Lung (tissue), 12 donors: ENCODE results near the gene FAM114A2. TPM values are rescaled to one million over a fixed set of nuclear protein-coding genes. Genes with fewer than 3 reads are reported as not detected.

Source experiments
- ATAC-seq: fragments of 200-7000 bp; cut with Tn5 transposase; one replicate; pipeline ENCODE4 v1.9.1; 2020; ENCODE audit warnings: moderate number of reproducible peaks; ENCODE audit not compliant: insufficient read depth, low FRiP score
- DNase-seq, 3 donors: peaks; one replicate each; pipeline ENCODE4 v3.0.0-alpha.2; 2013 to 2017
- H3K27ac ChIP-seq, 2 donors: one replicate each; pipeline ENCODE4 v1.5.1; 2013; ENCODE audit warnings: mild to moderate bottlenecking in 2 of 2, moderate library complexity in 2 of 2, control low read depth in 1 of 2, inconsistent platforms in 1 of 2, low read depth in 1 of 2, low read length in 1 of 2
- H3K27me3 ChIP-seq, 3 donors: one replicate each; pipeline ENCODE4 v1.5.1; 2013; ENCODE audit warnings: low read length in 2 of 3; ENCODE audit not compliant: control insufficient read depth in 3 of 3, insufficient read depth in 3 of 3
- H3K36me3 ChIP-seq, 4 donors: one replicate each; pipeline ENCODE4 v1.5.1; 2013; ENCODE audit warnings: low read length in 4 of 4, mild to moderate bottlenecking in 1 of 4, moderate library complexity in 1 of 4; ENCODE audit not compliant: control insufficient read depth in 4 of 4, insufficient read depth in 4 of 4
- H3K4me1 ChIP-seq, 5 donors: one replicate each; pipeline ENCODE4 v1.5.1; 2013; ENCODE audit warnings: low read length in 5 of 5, mild to moderate bottlenecking in 2 of 5, moderate library complexity in 1 of 5; ENCODE audit not compliant: control insufficient read depth in 5 of 5, insufficient read depth in 5 of 5
- H3K4me3 ChIP-seq: one replicate; pipeline ENCODE4 v1.5.1; 2013; ENCODE audit warnings: mild to moderate bottlenecking, control low read depth, moderate library complexity
- H3K9ac ChIP-seq, 2 donors: one replicate each; pipeline ENCODE4 v1.5.1; 2013; ENCODE audit warnings: low read length in 2 of 2, control low read depth in 1 of 2; ENCODE audit not compliant: insufficient read depth in 1 of 2
- H3K9me3 ChIP-seq, 4 donors: one replicate each; pipeline ENCODE4 v1.5.1; 2013; ENCODE audit warnings: low read length in 3 of 4, mild to moderate bottlenecking in 1 of 4, moderate library complexity in 1 of 4; ENCODE audit not compliant: control insufficient read depth in 4 of 4, insufficient read depth in 3 of 4
- CTCF ChIP-seq: IDR thresholded peaks from 2 replicates; pipeline ENCODE4 v1.5.1; 2012; ENCODE audit warnings: mild to moderate bottlenecking; ENCODE audit errors: control extremely low read depth, extremely low read depth
- WGBS, 2 donors: extraction: QIAGEN DNeasy Blood & Tissue Kit; methylation state at CpG; one replicate each; pipeline ENCODE4 v1.1.7; 2013; 5-methylcytosine and 5-hydroxymethylcytosine counted together
- polyA plus RNA-seq, 2 donors: library from polyadenylated mRNA; stranded (reverse); fragments of 200-250 nt; gene quantifications; one replicate each; pipeline ENCODE4 v1.2.1, GENCODE V29; 2013
- total RNA-seq, 2 donors: library from RNA; depleted of rRNA in 1 of 2; stranded (reverse); fragments of >200 nt in 1 of 2; gene quantifications; one replicate each; pipeline ENCODE4 v1.2.1, GENCODE V29; 2014 to 2021
- donor health status: control.
- donor health status: control.
- donor health status: Bipolar disorder and iron deficiency.
- donor health status: healthy.
- donor health status: DM: yes; HTN: yes; CAD: no.

Gene FAM114A2
- total and polyA plus RNA-seq, 4 donors = 7.3 to 49.7 (median 26.6) TPM

DNA sequence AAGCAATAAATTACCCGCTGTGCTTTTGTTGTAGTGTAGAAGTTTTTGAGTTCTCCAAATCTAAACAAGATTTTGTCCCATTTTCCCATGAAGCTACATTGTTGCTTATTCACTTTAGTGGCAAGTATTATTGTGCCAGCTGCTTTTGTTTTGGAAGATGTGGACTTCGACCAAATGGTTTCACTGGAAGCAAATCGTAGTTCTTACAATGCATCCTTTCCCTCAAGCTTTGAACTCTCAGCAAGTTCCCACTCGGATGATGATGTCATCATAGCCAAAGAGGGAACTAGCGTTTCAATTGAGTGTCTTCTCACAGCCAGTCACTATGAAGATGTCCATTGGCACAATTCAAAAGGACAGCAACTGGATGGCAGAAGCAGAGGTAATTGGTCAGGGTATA lies 10.9 kb upstream of the FAM114A2 start:
- Histone ChIP-seq H3K9ac (no peak overlapping the region), H3K9me3 (no peaks in the 10 kb centered on the region), H3K27me3 (no peaks in the 10 kb centered on the region), H3K4me3 (no peak overlapping the region), H3K36me3 (peaks cover 0 to 12% (median 6%) of the 10 kb centered on the region in 4 donors), H3K4me1 (peaks cover 0 to 6% (median 0%) of the 10 kb centered on the region in 5 donors), H3K27ac (peak overlapping the region in 1 of 2 donors; percentile 14)
- 66 to 81% methylated on average over 5 of the region's 5 CpGs for WGBS, 2 donors
- no peak for ATAC-seq
- no peak for DNase-seq
- TF ChIP-seq CTCF = no peak

GRCh38 chr5:154047324-154047723 lies 8.6 kb upstream of the FAM114A2 start:
- peak overlapping the region in 1 of 2 donors; percentile 21 for H3K27ac ChIP-seq
- peaks cover 0 to 7% (median 2%) of the 10 kb centered on the region in 4 donors for H3K36me3 ChIP-seq
- TF ChIP-seq CTCF = no peak
- peaks cover 0 to 14% (median 2%) of the 10 kb centered on the region in 5 donors for H3K4me1 ChIP-seq
- H3K4me3 ChIP-seq = no peak overlapping the region
- no peaks in the 10 kb centered on the region for H3K9me3 ChIP-seq
- WGBS, 2 donors = 75 to 81% methylated on average over 3 of the region's 3 CpGs
- no peak for DNase-seq
- no peak overlapping the region for H3K9ac ChIP-seq
- no peaks in the 10 kb centered on the region for H3K27me3 ChIP-seq
- no peak for ATAC-seq

DNA sequence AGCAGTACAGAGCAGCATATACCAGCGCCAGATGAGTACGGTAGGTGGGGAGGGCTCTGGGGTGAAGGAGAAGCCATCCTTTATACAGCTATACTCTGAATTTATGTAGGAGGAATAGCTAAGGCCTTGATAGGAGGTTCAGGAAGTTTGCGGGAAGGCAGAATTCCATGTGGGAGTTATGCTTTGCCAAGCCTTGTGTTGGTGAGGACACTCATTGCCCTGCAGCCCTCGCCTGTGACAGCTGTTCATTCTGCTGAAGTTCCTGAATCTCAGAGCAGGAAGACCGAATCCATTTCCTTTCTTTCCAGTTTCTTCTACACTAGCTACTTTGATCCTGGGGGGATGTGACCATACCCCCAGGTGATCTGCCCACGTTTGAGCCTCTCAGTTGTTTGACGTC lies 7.8 kb upstream of the FAM114A2 start:
- Histone ChIP-seq H3K9ac (no peak overlapping the region), H3K27me3 (no peaks in the 10 kb centered on the region), H3K9me3 (no peaks in the 10 kb centered on the region), H3K36me3 (peaks cover 0 to 7% (median under 1%) of the 10 kb centered on the region in 4 donors), H3K27ac (no peak overlapping the region), H3K4me3 (no peak overlapping the region), H3K4me1 (peaks cover 0 to 15% (median 2%) of the 10 kb centered on the region in 5 donors)
- 81 to 90% methylated on average over 7 of the region's 7 CpGs for WGBS, 2 donors
- TF ChIP-seq CTCF = no peak
- no peak for ATAC-seq
- no peak for DNase-seq

DNA sequence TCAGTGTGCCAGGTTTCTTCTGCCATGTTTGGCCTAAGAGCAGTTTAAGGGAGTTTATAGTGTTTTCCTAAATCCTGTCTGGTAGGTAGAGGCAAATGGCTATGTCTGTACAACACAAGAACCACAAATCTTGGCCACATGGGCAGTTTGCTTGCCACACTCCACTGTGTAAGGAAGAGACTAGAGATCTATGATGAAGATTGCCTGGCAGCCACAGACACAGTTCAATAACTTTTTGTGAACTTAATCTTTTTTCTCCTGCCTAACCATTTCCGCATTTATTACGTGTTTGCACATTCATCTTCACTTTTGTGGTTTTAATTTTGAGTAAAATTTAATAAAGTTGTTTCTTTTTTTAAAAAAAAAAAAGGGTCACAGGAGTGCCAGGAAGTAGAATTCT lies 5.9 kb upstream of the FAM114A2 start:
- Histone ChIP-seq H3K36me3 (peaks cover 0 to 7% (median 2%) of the 10 kb centered on the region in 4 donors), H3K27me3 (no peaks in the 10 kb centered on the region), H3K4me1 (peaks cover 0 to 28% (median 3%) of the 10 kb centered on the region in 5 donors), H3K9ac (no peak overlapping the region), H3K27ac (no peak overlapping the region), H3K9me3 (no peaks in the 10 kb centered on the region), H3K4me3 (no peak overlapping the region)
- WGBS, 2 donors = 88 to 96% methylated on average over 2 of the region's 2 CpGs
- no peak for DNase-seq
- no peak for TF ChIP-seq CTCF
- ATAC-seq = no peak
